PC-3 (cell line): Measurements from ENCODE around the gene TCF3. TPM values are rescaled to one million over a fixed set of nuclear protein-coding genes. Genes with fewer than 3 reads are reported as not detected.

Experiments
- ATAC-seq: fragments of 200-7000 bp; cut with Tn5 transposase; 2 replicates; pipeline ENCODE4 v1.9.1; 2020; ENCODE audit warnings: mild to moderate bottlenecking, moderate library complexity
- BruUV-seq: library from RNA; stranded (reverse); fragments of 400-500 nt; replicated peaks from 2 replicates; lab custom pipeline; 2021; lab: Mats Ljungman, UMichigan
- CTCF ChIA-PET: fragments of 300-600 bp; sonication (Branson Sonifier 250); formaldehyde crosslinking; loops from one replicate; lab custom pipeline; 2022; ENCODE audit warnings: antibody characterized with exemption; lab: Charles Lee
- POLR2A ChIA-PET: fragments of 300-600 bp; sonication (Branson Sonifier 250); formaldehyde crosslinking; loops from one replicate; lab custom pipeline; 2022; ENCODE audit warnings: antibody characterized with exemption; ENCODE audit not compliant: unreplicated experiment; lab: Charles Lee
- DNase-seq: peaks from one replicate; pipeline ENCODE4 v3.0.0-alpha.2; 2015
- H2AFZ ChIP-seq: fragments of 300-600 bp; sonication (generic); 2 replicates; pipeline ENCODE4 v1.6.0; 2016; ENCODE audit warnings: antibody characterized with exemption, low read length
- H3F3A ChIP-seq: fragments of 300-600 bp; sonication (generic); one replicate; pipeline ENCODE4 v1.6.0; 2017; ENCODE audit warnings: antibody characterized with exemption, low read length, control low read depth, mild to moderate bottlenecking; ENCODE audit not compliant: unreplicated experiment
- H3K27ac ChIP-seq: fragments of 300-600 bp; sonication (generic); 2 replicates; pipeline ENCODE4 v1.5.1; 2016; ENCODE audit warnings: mild to moderate bottlenecking, low read length
- H3K27me3 ChIP-seq: fragments of 300-600 bp; sonication (generic); 2 replicates; pipeline ENCODE4 v1.6.1; 2016; ENCODE audit warnings: low read length, mixed read lengths
- H3K36me3 ChIP-seq: fragments of 300-600 bp; sonication (generic); 2 replicates; pipeline ENCODE4 v1.6.1; 2016; ENCODE audit warnings: low read depth, mixed run types, low read length, mixed read lengths
- H3K4me1 ChIP-seq: fragments of 300-600 bp; sonication (generic); 2 replicates; pipeline ENCODE4 v1.5.1; 2016; ENCODE audit warnings: low read length; ENCODE audit not compliant: insufficient read depth
- H3K4me2 ChIP-seq: fragments of 300-600 bp; sonication (generic); 2 replicates; pipeline ENCODE4 v1.6.0; 2016; ENCODE audit warnings: low read length
- H3K4me3 ChIP-seq: fragments of 300-600 bp; sonication (generic); 2 replicates; pipeline ENCODE4 v1.5.1; 2016; ENCODE audit warnings: mild to moderate bottlenecking, low read length, mixed read lengths
- H3K79me2 ChIP-seq: fragments of 300-600 bp; sonication (generic); 2 replicates; pipeline ENCODE4 v1.6.1; 2017; ENCODE audit warnings: low read length, mixed read lengths
- H3K9ac ChIP-seq: fragments of 300-600 bp; sonication (generic); 2 replicates; pipeline ENCODE4 v1.6.0; 2016; ENCODE audit warnings: mild to moderate bottlenecking, low read length
- H3K9me2 ChIP-seq: fragments of 300-600 bp; sonication (generic); replicated peaks from 2 replicates; pipeline ENCODE4 v1.6.1; 2016; ENCODE audit warnings: mixed run types, low read length, mixed read lengths
- H3K9me3 ChIP-seq: fragments of 300-600 bp; sonication (generic); 2 replicates; pipeline ENCODE4 v1.6.1; 2016; ENCODE audit warnings: low read length, mixed read lengths
- H4K20me1 ChIP-seq: fragments of 300-600 bp; sonication (generic); 2 replicates; pipeline ENCODE4 v1.6.1; 2016; ENCODE audit warnings: low read length, mixed read lengths
- EZH2 ChIP-seq: fragments of 300-600 bp; sonication (generic); IDR thresholded peaks from one replicate; pipeline ENCODE4 v1.6.1; 2017; ENCODE audit warnings: antibody characterized with exemption, mild to moderate bottlenecking, low read length; ENCODE audit not compliant: unreplicated experiment
- EZH2phosphoT487 ChIP-seq: fragments of 300-600 bp; sonication (generic); IDR thresholded peaks from 2 replicates; pipeline ENCODE4 v1.6.1; 2018; ENCODE audit warnings: mild to moderate bottlenecking, antibody characterized with exemption, low read length, borderline replicate concordance
- intact Hi-C: fragments of 100-400 bp; cut with micrococcal nuclease; formaldehyde crosslinking; loops from 2 replicates; pipeline ENCODE4 v1.9.0; 2023
- total RNA-seq: library from RNA; depleted of rRNA; stranded (reverse); fragments of >200 nt; gene quantifications from 2 replicates; pipeline ENCODE4 v1.2.3, GENCODE V29; 2014
- TF ChIP-seq, protein P1 (sequence below): fragments of 300-600 bp; sonication (generic); conservative IDR thresholded peaks from 2 replicates; pipeline ENCODE4 v1.5.1; 2017; ENCODE audit warnings: antibody characterized with exemption, low read depth, mild to moderate bottlenecking, low read length

Gene TCF3
- total RNA-seq, 1 experiment from 2014 or later, result 147 TPM

DNA sequence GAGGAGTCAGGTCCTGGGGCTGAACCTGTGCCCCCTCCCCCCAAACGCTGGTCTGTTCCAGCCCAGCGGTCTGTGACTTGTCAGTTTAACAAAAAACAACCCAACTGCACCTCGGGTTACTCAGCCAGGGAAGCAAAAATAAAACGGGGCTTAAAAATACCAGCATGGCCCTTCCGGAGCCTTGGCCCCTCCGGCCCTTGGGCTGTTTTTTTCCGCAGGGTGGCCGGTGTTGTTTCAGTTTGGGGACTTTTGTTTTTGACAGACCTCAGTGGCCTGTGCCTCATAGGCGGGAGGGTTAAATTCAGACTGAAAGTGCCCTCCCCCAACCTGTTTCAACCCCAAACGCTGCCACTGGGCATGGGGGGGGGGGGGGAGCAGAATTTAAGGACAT is 4.0 kb downstream of the TCF3 start:
- H3K4me1 ChIP-seq, result no peaks in the 10 kb centered on the region
- no peak overlapping the region for H2AFZ ChIP-seq
- H3K4me2 ChIP-seq, result no peak overlapping the region
- no peaks in the 10 kb centered on the region for H3K9me3 ChIP-seq
- 0 out of 2 replicates have a peak, but pooled peaks cover 5% of the 10 kb centered on the region for H3K36me3 ChIP-seq
- intact Hi-C loops, result no loop called here
- CTCF ChIA-PET, result no interaction called here
- no TSS peak for BruUV-seq
- POLR2A ChIA-PET, result no interaction called here
- TF ChIP-seq EZH2phosphoT487, result no peak
- TF ChIP-seq EZH2, result no peak
- TF ChIP-seq, protein P1, sequence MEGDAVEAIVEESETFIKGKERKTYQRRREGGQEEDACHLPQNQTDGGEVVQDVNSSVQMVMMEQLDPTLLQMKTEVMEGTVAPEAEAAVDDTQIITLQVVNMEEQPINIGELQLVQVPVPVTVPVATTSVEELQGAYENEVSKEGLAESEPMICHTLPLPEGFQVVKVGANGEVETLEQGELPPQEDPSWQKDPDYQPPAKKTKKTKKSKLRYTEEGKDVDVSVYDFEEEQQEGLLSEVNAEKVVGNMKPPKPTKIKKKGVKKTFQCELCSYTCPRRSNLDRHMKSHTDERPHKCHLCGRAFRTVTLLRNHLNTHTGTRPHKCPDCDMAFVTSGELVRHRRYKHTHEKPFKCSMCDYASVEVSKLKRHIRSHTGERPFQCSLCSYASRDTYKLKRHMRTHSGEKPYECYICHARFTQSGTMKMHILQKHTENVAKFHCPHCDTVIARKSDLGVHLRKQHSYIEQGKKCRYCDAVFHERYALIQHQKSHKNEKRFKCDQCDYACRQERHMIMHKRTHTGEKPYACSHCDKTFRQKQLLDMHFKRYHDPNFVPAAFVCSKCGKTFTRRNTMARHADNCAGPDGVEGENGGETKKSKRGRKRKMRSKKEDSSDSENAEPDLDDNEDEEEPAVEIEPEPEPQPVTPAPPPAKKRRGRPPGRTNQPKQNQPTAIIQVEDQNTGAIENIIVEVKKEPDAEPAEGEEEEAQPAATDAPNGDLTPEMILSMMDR, result no peak
- H3K27ac ChIP-seq, result no peak overlapping the region
- H3K9ac ChIP-seq, result no peak overlapping the region
- H3K79me2 ChIP-seq, result peaks cover 29% of the 10 kb centered on the region
- ATAC-seq (no peak), DNase-seq (no peak)
- no peaks in the 10 kb centered on the region for H3K9me2 ChIP-seq
- H4K20me1 ChIP-seq, result no peaks in the 10 kb centered on the region
- no peak overlapping the region for H3K4me3 ChIP-seq
- no peaks in the 10 kb centered on the region for H3F3A ChIP-seq
- no peaks in the 10 kb centered on the region for H3K27me3 ChIP-seq

DNA sequence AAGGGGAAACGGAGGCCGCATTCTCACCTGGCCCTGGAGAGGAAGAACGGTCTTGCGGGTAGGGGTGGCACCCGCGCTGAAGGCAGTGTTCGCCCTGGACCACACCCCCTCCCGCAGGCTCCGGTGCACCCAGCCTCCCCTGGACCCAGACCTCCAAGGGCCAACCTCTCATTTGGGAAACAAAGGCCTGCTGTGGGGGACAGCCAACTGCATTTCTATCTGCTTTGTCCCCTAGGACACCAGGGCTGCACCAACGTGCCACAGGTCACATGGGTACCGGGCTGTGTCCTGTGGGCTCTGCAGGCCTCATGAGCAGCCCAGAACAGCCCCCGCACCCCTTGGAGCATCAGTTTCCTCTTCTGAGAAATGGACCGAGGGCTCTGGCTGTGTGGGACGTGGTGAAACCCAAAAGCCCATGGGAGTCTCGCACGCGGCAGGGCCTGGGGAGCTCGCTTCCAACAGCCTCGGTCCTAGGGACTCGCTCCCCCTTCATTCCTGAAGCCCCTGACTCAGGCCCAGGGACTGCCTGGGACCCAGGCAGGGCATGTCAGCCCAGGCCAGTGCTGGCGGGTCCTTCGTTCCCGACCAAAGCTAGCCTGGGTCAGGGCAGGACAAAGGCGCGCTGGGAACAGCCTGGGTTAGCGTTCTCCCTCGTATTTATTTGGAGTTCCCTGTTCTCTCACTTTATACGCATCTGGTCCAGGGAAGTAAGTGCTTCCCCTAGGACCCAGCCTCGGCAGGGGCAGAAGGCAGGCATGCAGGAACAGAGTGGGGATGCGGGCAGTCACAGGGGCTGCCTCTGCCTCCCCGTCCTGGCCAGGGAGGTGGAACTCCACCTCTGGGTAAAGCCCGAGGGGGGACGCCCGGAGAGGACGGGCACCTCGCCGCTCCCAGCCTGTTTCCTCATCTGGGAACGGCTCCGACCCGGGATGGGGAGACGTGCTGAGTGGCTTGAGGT is 4.6 kb downstream of the TCF3 start:
- Histone ChIP-seq H3K79me2 (peaks cover 29% of the 10 kb centered on the region), H3K4me1 (no peaks in the 10 kb centered on the region), H3K27me3 (no peaks in the 10 kb centered on the region), H3K4me3 (no peak overlapping the region), H4K20me1 (no peaks in the 10 kb centered on the region), H3K36me3 (0 out of 2 replicates have a peak, but pooled peaks cover 5% of the 10 kb centered on the region), H3K9ac (no peak overlapping the region), H3K4me2 (no peak overlapping the region), H3K27ac (no peak overlapping the region), H2AFZ (no peak overlapping the region), H3K9me3 (no peaks in the 10 kb centered on the region), H3F3A (no peaks in the 10 kb centered on the region), H3K9me2 (no peaks in the 10 kb centered on the region)
- no peak for ATAC-seq
- POLR2A ChIA-PET, result no interaction called here
- CTCF ChIA-PET, result no interaction called here
- no TSS peak for BruUV-seq
- no peak for DNase-seq
- no peak for TF ChIP-seq EZH2phosphoT487
- TF ChIP-seq, protein P1, result no peak
- TF ChIP-seq EZH2, result no peak
- intact Hi-C loops, result no loop called here
